Stimulated activated CD4-positive, alpha-beta T cell treated with anti-CD3 and anti-CD28 coated beads, Interleukin-15, amount 100 ng/mL, for 1 hour (primary cell): ENCODE data around the gene TGFB1I1.
A peak's percentile ranks its signal among the peaks of the same experiment; 100 is the strongest.

Source experiments
- DNase-seq, 2 donors: peaks; one replicate each; pipeline ENCODE4 v3.0.0-alpha.2; 2020; ENCODE audit warnings: low read depth in 1 of 2, low spot score in 1 of 2

Gene TGFB1I1

DNA sequence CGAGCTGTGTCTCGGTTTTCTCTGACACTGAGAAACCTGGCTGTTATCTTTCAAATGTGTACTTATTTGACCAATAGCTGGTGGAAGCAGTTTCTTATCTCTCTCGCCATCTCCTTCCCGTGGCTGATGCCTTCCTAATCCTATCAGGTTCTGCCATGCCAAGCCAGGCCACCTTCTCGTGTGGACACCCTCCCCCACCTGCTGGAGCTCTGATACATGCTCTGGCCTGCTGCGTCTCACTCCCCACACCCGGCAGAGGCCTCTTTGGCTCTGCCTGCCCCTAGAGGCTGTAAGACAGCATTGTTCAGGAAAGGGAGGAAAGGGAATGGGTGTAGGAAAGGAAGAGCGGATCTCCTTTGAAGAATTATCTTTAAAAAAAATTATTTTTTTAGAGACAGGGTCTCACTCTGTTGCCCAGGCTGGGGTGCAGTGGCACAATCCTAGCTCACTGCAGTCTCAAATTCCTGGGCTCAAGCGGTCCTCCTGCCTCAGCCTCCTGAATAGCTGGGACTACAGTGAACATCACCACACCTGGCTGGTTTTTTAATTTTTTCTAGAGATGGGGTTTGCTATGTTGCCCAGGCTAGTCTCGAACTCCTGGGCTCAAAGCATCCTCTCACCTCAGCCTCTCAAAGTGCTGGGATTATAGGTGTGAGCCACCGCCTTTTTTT, 20.1 kb upstream of the TGFB1I1 start:
- no peak for DNase-seq

DNA sequence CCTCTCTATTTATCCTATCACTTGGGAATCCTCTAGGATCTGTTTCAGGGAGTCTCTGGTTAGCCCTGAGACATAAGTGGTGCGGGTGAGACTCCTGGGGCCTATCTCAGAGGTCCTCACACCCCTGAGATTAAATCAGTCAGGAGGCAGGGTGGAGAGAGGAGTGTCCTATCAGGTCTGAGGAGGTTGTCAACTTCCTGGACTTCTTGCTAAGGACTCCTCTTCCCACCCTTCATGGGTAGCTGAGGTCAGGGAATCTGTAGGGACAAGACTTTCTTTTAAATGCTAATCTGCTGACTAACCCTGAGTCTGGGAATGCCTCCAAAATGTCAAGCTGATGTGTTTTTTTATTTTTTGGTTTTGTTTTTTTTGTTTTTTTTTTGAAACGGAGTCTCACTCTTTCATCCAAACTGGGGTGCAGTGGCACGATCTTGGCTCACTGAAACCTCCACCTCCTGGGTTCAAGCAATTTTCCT, 19.3 kb upstream of the TGFB1I1 start:
- DNase-seq, result no peak

DNA sequence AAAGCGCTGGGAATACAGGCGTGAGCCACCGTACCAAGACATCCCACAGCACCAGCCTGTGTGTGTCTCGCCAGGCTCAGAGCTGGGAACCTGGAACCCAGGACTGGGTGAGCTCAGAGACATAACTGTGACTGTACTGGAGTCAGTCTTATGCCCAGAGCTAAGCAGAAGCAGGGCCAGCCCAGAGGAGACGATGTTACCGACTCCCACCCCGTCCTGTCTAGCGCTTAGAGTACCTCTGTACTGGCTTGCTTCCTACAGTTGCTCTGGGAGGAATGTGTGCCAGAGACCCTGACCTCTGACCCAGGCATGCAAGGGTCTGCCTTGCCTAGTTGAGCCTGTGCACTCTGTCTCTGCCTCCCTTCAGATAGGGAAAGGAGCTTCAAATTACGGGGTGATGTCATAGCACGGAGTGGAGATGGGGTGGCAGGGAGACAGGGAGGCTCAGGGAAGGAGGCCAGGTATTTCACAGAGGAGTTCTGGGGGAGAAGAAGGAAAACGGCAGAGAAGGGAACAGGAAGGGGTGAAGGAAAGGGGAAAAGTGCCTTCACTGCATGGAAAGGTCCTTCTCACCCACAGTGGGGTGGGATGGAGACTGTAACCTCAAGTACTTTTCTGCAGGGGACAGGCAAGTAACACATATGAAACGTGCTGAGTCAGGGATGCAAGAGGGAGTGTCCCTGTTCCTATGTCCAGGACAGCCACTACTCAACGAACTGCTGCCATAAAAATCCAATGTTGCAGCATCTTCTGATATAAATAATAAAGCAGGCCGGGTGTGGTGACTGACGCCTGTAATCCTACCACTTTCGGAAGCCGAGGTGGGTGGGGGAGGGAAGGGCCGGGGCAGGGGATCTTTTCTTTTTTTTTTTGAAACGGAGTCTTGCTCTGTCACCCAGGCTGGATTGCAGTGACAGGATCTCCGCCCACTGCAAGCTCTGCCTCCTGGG, 18.4 kb upstream of the TGFB1I1 start:
- no peak for DNase-seq

DNA sequence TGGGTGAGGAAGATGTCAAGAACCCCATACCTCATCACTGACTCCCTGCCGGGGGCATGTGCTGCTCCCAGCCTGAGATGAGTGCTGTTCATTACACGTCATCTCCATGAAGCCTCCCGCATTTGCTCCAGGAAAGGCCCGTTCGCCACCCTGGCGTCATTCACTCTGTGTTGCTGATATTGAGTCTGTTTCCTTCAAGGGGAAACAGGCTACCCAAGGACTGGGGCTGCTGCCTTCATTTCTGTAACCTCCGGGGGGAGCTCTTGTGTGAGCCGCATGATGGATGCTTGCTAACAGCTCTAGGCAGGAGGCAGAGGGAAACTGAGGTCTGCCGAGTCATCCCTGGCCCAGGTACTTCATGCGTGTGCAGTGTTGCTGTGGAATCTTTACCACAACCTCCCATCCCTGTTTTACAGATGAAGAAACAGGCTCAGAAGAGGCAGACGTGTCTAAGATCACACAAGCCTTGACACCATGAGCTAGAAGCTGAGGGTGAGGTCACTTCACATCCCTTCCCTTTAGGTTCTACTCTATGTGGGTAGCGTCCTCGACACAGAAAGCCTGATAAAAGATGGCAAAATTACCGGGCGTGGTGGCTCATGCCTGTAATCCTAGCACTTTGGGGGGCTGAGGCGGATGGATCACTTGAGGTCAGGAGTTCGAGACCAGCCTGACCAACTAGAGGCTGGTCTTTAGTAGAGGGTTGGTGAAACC, 16.2 kb upstream of the TGFB1I1 start:
- DNase-seq, result no peak

DNA sequence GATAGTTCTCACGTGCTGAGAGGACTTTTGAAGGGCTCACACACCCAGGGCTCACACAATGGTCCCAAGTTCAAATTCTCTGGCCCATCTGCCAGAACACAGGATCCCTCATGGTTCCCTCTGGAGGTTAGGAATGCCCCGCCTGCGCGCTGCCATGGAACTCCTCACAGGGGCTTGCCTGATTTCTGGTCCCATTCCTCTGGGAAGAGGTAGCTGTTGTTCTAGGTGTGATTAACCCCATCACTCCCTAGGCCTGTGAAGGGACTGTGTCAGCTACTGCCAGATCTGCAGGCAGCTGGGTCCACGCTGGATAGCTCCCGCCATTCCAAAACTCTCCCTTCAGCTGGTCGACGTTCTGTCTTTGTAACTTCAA, 15.0 kb upstream of the TGFB1I1 start:
- no peak for DNase-seq

DNA sequence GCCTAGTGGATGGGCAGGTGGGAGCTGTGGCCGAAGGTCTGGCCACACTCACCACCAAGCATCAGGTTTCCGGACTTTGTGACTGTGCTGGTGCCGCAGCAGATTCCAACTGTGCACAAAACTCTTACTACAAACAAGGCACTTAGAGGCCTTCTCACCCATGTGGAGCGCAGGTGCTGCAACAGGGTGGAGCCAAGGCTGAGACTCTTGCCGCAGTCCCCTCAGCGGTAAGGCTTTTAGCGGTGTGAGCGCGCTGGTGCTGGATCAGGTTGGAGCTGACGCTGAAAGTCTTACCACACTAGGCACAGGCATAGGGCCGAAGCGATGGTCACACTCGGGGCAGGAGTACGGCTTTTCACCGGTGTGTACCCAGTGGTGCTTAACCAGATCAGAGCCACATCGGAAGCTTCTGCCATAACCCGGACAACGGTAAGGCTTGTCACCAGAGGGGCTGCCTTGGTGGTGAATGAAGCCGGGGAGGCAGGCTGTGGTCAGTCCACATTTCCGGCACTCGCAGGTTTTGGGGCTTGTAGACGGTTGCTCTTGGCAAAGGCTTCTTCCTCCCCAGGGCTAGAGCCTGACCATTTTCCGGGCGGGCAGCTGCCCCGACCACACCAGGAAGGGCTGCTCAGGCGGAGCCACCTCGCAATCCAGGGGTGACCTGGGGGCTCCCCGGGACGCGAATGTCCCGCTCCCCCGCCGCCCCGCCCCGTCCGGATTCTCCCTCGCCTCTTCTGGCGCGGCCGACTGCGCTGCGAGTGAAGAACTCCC, 13.7 kb upstream of the TGFB1I1 start:
- DNase-seq, result peak; percentile 28 to 29

DNA sequence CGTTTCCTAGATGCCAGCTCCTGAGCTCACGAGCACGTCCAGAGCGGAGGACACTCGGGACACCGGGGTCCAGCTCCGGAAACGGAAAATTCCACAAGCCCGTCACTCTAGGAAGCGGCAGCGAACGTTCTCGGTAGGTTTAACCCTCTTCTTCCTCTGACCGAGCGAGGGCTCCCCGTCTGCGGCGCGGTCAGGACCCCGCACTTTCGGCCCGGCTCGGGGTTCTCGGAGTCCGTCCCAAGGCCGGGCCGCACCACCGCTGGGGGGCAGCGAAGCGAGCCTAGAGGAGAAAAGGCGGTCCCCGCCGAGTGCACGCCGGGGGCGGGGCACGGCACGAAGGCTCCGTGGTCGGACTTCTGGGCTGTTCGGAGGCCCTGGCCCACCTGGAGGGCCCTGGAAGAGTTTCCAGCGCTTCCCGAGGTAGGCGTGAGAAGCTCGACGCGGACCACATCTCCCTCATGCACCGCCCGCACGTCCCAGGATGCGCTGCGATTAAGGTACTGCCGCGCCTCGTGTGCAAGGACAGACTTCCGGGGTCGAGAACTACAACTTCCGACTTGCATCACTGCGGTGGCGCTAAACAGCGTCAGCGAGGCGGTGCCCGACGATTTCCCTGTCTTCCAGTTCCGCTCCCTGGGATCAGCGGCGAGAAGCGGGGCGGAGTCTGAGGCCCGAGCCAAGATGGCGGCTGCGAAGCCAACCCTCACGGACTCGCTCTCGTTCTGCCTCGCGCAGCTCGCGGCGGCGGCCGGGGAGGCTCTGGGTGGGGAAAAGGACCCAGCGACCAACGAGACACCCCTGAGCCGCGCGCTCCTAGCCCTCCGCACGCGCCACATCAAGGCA, 12.9 kb upstream of the TGFB1I1 start, which contains the start of gene ARMC5:
Gene ARMC5 (plus strand): TSS at position 658 of the 843 bp plus-strand sequence. CDS start 24 bp downstream, at position 682.
- peak; percentile 91 to 92 for DNase-seq

DNA sequence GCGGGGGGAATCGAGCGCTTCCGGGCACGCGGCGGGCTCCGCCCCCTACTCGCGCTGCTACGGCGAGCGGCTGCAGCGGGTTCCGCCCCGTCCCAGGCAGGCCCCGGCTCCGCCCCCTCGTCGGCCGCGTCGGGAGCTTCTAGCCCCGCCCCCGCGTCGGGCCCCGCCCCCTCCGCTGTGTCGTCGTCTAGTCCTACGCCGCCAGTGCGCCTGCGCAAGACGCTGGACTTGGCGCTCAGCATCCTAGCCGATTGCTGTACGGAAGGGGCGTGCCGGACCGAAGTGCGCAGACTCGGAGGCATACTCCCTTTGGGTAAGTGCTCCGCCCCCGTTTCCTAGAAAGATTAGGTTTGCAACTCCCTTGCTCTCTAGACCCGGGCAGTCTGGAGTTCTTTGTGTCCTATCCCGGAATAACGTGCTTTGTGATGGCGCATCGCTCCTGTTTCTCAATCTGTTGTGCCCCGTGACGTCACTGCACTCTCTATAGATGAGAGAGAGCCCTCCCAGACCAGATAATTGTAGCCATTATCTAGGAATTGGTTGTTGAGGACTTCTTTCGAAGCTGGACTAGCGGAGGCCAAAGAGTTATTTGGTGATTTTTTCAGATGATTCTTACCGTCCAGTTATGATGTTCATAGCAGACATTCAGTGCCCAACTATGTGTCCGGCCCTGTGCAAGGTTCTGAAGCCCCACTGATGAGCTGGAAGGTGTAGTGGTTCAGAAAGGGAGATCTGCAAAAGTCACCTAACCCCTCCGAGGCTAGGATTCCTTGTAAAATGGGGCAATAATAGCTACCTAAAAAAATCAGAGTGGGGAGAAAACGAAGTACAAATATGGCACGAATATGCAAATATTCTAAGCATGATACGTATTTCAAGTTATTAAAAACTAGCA, 12.0 kb upstream of the TGFB1I1 start:
- DNase-seq, result peak; percentile 100

DNA sequence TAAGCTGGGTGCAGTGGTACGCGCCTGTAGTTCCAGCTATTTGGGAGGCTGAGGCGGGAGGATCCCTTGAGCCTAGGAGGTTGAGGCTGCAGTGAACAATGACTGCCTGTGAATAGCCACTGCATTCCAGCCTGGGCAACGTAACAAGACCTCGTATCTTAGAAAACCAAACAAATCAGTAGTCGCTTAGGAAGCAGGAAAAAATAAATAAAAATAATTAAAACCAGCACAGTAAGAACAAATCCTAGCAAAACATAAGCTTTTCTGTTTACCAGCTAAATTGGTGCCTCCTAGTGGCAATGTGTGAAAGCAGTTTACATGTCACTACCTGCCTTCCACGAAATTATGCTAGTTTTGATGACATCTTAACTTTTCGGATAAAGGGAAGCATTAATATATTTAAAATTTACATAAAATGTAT, 11.4 kb upstream of the TGFB1I1 start:
- no peak for DNase-seq

DNA sequence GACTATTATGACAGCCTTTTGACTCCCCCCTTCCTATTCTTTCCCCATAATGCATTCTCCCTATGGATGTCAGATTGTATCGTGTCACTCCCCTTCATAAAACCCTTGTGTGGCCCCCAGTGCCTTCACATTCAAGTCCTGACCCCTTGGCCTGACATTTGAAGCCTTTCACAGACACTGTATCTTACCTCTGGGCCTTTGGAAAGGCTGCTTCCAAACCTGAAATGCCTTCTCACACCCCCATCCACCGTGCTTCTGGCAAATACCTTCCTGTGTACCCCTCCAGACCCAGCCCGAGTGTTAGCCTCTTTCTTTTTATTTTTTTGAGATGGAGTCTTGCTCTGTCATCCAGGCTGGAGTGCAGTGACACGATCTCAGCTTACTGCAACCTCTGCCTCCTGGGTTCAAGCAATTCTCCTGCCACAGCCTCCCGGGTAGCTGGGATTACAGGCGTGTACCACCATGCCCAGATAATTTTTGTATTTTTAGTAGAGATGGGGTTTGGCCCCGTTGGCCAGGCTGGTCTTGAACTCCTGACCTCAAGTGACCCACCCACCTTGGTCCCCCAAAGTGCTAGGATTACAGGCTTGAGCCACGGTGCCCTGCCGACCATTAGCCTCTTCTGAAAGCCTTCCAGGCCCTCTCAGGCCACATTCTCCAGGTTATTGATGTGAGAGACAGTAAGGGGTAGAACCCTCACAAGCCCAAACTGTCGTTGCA, 10.6 kb upstream of the TGFB1I1 start:
- no peak for DNase-seq

DNA sequence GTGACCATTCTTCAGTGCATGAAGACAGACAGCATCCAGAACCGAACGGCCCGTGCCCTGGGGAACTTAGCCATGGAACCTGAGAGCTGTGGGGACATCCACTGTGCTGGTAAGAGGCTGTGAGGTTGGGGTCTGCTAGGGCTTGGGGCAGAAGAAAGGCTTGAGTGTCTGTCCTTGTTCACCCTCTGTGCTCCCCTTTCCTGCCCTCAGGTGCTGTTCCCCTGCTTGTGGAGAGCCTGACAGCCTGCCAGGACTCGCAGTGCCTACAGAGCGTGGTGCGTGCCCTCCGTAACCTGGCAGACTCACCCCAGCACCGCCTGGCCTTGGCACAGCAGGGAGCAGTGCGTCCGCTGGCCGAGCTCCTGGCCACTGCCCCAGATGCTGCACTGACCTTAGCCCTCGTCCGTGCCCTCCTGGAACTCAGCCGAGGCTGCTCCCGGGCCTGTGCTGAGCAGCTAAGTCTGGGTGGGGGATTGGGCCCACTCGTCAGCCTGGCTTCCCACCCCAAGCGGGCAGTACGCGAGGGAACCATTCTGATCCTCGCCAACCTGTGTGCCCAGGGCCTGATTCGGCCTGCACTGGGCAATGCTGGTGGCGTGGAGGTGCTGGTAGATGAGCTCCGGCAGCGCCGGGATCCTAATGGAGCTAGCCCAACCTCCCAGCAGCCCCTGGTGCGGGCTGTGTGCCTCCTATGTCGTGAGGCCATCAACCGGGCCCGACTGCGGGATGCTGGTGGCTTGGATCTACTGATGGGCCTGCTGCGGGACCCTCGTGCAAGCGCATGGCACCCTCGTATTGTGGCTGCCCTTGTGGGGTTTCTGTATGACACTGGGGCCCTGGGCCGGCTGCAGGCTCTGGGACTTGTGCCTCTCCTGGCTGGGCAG, 9.8 kb upstream of the TGFB1I1 start:
- no peak for DNase-seq

DNA sequence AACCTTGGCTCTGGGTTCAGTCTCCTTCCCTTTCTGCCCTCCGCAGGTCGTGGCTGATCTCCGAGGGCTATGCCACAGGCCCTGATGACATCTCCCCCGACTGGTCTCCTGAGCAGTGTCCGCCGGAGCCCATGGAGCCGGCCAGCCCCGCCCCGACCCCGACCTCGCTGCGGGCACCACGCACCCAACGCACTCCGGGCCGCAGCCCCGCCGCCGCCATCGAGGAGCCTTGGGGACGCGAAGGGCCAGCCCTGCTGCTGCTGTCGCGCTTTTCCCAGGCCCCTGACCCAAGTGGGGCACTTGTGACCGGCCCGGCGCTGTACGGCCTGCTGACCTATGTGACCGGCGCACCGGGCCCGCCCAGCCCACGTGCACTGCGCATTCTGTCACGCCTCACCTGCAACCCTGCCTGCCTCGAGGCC, 7.6 kb upstream of the TGFB1I1 start:
- DNase-seq, result no peak

DNA sequence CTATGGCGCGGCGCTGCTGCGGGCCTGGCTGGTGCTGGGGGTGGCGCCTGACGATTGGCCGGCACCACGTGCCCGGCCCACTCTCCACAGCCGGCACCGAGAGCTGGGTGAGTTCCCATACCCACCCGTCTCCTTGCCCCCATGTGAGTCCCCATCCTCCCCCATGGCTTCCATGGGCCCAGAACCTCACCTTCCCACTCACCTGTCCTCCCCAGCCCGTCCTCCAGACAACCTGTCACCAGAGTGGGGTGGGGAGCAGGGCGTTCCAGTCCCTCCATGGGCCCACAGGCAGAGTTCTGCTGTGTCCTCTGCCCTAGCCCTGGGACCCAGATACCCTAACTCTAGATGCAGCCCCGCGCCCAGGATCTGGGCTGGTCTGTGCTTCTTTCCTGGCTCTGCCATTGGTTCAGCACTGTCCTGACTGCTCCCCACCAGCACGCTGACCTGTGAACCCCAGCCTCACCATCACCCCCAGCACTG, 7.1 kb upstream of the TGFB1I1 start:
- DNase-seq, result no peak

DNA sequence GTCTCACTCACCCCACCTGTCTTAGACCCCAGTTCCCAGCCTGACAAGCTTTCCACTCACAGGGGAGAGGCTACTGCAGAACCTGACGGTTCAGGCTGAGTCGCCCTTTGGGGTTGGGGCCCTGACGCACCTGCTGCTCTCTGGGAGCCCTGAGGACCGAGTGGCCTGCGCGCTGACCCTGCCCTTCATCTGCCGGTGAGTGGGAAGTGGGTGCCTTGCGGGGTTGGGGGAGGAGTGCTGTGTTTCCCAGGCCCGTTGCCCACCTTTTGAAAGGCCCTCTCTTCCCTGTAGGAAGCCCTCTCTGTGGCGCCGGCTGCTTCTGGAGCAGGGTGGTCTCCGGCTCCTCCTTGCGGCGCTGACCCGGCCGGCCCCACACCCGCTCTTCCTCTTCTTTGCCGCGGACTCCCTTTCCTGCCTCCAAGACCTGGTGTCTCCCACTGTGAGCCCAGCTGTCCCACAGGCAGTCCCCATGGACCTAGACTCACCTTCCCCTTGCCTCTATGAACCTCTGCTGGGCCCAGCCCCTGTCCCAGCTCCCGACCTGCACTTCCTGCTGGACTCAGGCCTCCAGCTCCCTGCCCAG, 6.1 kb upstream of the TGFB1I1 start:
- no peak for DNase-seq

DNA sequence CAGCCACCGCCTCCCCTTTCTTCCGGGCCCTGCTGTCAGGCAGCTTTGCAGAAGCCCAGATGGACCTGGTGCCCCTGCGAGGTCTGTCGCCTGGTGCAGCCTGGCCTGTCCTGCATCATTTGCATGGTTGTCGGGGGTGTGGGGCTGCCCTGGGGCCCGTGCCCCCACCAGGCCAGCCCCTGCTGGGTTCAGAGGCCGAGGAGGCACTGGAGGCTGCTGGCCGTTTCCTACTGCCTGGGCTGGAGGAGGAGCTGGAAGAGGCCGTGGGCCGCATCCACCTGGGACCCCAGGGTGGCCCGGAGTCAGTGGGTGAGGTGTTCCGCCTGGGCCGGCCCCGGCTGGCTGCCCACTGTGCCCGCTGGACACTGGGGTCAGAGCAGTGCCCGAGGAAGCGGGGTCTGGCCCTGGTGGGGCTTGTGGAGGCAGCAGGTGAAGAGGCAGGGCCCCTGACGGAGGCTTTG, 5.5 kb upstream of the TGFB1I1 start:
- DNase-seq, result no peak

DNA sequence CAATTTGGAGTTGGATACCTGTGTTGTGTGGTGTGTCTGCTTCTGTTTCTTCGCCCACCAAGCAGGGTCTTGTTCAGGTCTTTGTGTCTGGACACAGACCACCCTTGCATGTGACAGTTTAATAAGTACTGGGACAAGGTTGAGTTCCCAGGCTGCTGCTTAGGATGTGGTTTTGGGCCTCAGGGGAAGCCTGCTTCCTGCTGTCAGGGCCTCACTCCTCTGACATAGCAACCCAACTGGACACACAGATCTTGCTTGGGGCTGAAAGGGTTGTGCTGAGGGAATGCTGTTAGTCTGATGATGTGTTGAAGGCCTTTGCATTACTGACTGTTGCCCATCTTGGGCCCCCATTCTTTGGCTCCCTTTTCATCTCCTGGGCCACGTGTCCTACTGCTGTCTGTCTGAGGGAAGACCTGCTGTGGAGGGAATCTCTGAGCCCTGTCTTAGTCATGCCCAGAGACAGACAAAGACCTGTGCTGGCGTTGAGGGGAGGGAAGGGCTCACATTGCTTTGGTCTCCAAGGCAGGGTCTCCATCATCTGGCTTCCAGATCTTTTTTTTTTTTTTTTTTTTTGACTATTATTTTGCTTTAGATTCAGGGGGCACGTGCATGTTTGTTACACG, 4.7 kb upstream of the TGFB1I1 start:
- no peak for DNase-seq
